ENCODE data around the gene GNPAT.

- TF ChIP-seq POLR2AphosphoS5 (IDR thresholded peaks at IDR 0.05; ENCODE audit: low read depth, low read length) (peak; percentile 38; the same call in 1 of the 2 replicates), POLR2A (IDR thresholded peaks at IDR 0.05; ENCODE audit: low read depth, low read length) (peak; percentile 46; the same call in 1 of the 2 replicates), TAF1 (IDR thresholded peaks at IDR 0.05; ENCODE audit: borderline replicate concordance, low read depth, low read length) (no peak)
Observed at GRCh38 chr1:231211005-231211857, 29.8 kb upstream of the GNPAT start.
